Activated CD4-positive, alpha-beta T cell treated with anti-CD3 and anti-CD28 coated beads for 48 hours (primary cell): ENCODE data around the gene LRP1.

Experiments used
- DNase-seq: peaks from one replicate; pipeline ENCODE4 v3.0.0-alpha.2; 2020

The LRP1 gene

DNA sequence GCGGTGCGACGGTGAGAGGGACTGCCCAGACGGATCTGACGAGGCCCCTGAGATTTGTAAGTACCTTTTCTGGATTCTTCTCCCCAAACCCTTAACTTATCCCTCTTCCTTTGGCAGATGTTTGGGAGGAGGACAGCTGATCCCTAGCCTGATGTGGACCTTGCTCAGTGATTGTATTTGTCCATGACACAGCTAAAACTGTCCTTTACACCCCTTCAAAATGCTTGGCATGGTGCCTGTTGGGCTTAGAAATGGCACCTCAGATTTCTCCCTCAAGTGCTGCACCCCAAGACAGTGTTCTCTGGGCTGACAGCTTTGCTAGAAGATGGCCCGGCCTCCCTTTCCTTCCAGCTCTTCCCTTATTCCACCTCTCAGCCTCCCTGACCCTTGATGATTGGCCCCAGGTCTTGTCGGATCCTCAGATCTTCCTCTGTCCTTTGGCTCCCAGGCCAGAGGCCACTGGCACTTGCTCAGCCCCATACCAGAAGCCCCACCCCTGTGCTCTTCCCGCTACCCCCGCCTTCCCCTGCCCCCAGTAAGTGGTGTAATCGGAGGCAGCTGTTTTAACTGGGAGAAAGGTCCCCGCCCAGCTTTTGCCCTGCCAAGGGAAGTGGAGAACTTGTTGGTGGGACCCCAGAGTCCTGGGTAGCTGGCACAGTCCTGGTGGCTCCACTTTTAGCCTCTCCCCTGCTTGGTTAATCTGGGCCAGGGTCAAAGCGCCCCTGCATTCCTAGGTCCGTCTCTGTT, 10.4 kb downstream of the LRP1 start:
- DNase-seq = no peak

- DNase-seq = no peak
Observed at GRCh38 chr12:57139796-57140649, 11.7 kb downstream of the LRP1 start.

DNA sequence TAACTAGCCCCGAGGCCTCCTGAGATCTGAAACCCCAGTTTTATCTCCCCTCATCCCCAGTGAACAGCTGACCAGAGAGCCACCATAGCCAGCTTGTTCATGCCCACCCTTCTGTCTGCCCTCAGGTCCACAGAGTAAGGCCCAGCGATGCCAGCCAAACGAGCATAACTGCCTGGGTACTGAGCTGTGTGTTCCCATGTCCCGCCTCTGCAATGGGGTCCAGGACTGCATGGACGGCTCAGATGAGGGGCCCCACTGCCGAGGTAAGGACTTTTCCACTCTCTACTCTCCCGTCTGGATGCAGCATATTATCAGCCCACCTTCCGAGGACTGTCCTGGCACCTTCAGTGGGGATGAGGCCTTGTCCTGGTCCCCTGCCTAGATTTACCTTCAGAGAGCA, 13.0 kb downstream of the LRP1 start:
- DNase-seq = no peak

DNA sequence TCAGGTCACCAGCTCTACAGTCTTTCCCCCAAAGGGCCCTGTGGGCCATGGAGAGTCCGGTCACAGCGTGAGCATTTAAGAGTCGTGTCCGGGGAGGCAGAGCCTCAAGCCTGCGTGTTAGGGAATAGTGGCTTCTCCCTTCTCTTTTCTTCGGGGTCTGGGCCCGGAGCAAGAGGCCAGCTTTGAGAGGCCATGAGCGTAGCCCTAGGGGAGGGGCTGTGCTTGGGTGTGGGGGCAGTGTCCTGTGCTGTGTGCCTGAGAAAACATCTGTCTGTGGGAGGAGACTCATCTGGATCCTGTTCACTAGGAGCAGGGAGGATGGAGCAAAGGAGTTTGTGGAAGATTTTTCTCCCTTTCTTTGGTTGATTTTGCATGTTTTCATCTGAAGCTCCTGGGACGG, 13.8 kb downstream of the LRP1 start:
- no peak for DNase-seq

DNA sequence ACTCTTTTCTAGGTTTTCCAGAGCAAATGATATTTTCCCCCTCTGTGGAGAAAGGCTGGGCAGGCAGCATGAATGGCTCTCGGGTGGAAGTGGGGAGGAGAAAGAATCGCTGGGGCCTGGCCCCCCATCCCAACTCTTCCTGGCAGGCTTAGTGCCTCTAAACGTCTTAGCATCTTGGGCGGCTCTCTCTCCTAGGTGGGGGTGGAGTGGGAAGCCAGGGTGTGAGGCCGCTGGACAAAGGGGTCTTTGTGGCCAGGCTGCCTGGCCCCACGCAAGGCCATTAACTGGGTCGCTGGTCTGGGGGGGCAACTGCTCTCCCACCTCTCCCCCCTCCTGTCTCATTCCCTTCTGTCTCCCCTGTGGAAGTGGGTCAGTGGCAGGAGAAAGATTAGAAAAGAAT, 14.4 kb downstream of the LRP1 start:
- DNase-seq = no peak

GRCh38 chr12:57143454-57143853, 15.2 kb downstream of the LRP1 start:
- DNase-seq = no peak

GRCh38 chr12:57145460-57146059, 17.3 kb downstream of the LRP1 start:
- no peak for DNase-seq

DNA sequence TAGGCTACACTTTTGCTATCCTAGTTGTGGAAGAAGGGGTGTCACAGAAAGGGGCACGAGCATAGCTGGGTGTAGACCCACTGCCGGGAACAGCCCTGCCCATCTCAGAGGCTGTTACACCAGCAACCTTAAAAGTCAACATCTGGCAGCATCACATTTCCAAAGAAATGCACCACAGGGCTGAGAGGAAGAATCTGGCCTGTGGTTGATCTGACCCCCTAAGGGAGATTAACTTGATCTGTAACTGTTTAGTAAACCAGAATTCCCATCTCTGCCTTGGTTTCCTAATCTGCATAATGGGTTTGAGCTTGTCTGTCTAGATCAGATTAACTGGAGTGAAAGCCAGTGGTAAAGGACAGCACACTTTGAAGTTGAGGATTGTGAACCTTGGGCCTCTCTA, 17.8 kb downstream of the LRP1 start:
- DNase-seq = no peak

DNA sequence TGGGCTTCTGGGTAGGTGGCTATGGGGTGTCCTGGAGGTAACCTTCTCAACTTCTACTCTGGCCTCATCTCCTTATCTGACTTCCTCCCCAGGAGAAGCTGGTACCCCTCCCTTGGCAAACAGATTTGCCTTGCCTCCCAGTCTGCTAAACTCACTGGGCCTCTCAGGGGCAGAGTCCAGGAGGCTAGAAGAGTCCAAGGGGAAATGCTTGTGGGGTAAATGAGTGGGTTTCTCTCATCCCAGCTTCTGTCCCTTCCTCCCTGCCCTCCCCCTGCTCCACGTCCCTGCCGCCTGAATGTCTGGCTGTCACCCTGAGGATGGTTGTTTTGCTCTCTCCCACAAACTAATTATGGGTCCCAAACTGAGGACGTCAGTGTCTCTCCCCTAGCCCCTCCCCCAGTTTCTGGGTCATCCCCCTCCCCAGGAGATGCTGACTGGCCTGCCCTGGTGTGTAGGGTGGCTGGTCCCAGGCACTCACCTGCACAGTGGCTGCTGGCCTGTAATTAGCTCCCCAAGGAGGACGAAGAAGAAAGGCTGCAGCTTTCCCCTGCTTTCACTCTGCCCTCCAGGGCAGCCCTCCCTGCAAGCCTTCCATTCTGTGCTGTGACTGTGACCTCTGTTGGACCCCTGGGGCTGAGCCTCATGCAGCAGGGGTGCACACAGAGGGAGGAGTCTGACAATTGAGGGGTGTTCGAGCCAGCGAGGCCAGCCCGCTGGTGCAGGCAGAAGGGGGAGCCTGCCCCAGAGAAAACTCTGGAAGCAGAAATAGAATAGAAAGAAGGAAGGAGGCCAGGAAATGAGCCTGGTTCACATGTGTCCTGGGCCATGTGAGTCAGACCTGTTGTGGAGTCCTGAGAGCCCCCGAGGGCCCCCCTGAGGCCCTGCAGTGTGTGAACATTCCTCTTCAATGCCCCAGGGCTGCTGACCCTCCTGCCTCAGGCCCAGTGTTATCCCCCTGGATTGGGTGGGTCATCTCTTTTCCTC, 19.0 kb downstream of the LRP1 start, which contains the start of gene LRP1-AS:
LRP1-AS (minus strand) TSS at position 659 of the 984 bp plus-strand sequence.
- no peak for DNase-seq

DNA sequence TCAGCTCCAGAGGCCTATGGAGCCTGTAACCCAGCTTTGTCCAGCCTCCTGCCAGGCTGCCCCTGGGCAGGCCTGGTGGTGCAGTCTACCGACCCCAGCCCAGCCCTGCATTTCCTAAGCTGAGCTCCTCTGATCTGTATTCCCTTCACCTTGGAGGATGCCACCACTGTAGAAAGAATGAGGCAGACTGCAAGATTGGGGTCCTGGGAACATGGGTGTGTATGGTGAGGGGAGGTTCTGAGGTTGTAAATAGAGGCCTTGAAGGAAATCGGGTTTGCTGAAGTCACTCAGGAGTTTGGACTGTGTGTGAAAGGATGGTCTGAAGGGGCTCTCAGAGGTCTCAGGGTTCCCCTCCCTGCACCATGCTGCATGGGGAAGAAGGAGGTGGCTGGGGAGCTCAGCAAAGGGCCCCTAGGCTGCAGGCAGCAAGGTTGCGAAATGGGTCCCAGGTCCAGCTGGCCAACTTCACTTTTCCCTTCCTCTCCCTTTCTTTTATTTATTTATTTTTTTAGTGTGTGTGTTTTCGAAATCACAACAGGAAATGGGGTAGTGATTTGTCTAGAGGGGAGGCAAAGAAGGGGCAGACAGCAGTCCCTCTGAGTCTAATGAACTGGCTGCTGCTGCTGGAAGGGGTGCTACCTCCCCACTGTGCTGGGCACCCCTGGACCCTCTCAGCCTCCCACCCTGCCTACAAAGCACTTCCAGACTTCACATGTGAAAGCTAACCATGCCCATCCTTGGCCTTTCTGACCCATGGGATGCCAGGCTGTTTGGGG, 20.4 kb downstream of the LRP1 start:
- no peak for DNase-seq

DNA sequence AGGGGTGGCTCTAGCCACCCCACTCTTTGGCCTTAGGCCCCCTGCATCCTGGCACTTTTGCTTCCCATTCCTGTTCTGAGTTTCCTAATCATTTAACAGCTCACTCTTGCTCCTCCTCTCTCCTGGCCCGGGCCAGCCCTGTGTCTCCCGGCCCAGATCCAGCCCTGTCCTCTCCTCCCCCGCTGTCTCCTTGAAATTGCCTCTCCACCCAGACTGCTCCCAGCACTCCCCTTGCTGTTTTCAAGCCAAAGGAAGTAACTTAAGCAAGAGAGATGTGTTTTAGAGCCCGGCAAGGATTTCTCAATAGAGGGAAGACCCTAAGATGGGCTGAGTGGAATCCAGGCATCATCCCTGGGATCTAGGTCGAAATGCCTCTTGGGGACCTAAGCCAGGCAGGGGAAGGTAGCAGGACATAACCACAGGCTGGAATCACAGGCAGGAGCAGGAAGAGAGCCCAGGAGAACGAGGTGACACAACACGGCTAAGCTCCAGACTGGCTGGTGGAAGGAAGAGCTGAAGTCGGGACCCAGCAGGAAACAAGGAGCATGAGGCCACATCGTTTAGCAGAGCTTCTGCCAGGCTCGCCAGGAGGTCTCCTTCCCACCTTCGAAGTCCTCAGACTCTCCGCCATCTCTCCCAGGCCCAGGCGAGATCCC, 21.1 kb downstream of the LRP1 start:
- DNase-seq = no peak

- no peak for DNase-seq
Observed at GRCh38 chr12:57150400-57151000, 22.2 kb downstream of the LRP1 start.

DNA sequence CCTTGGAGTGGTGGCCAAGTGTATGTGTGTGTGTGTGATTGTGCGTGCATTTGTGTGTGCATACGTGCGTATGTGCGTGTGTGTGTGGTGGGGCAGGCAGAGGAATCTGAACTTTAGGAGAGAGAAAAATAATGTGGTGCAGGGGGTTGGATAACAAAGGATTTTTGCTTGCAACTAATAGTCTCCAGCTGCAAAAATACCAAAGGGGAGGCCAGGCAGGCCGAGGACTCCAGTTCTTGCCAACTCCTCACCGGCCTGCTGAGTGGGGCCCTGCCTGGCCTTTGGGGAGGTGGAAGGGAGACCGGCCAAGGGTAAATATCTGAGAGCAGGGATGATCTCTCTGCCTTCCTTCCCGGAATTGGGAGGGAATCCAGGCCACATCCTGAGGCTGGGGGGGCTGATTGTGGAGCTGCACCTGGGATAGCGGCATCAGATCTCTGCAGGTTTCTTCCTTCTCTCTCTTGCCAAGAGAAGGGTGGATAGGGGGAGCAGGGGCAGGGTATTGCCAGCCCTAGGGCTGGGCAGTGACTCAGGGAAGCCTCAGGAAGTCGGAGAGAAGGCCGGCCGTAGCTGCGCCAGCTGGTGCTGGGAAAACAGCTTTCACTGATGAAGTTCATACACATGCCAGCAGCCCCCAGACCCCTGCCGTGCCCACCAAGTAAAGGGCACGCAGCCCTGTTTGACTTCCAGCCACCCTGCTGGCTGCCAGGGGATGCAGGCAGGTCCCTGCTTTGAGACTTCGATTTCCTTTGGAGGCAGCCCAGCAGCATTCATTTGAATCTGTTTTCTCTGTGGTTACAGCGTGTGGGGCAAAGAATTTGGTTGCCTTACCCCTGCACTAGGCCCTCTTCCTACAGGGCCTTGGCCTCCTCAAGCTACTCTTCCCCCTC, 23.7 kb downstream of the LRP1 start:
- no peak for DNase-seq

- DNase-seq = no peak
Observed at GRCh38 chr12:57152639-57153038, 24.4 kb downstream of the LRP1 start.

DNA sequence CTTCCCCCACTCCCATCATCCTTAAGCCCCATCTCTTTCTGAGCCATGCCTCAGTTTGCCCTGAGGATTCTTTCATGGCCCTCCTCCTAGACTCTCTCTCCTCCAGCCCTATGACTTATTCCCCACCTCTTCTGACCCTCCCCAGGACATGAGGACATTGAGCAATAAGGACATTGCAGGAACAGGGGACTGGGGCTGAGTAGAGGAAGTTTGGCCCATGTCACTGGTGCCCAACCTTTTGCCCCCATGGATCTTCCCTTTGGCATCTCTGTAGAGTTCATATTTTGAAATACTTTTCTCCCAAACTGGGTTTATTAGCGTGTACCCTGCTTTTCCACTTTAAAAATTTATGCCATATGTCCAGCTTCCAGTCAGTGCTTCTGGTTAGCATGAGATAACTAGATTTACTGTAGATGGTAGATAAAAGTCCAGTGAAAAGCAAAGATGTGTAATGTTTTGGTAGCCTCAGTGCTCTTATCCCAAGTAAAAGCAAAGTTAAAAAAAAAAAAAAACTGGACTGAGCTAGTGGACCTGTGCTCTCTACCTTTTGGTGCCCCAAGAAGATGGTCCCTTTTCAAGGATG, 25.2 kb downstream of the LRP1 start:
- no peak for DNase-seq

GRCh38 chr12:57154076-57154475, 25.8 kb downstream of the LRP1 start:
- DNase-seq = no peak

GRCh38 chr12:57154804-57155434, 26.6 kb downstream of the LRP1 start:
- DNase-seq = no peak

DNA sequence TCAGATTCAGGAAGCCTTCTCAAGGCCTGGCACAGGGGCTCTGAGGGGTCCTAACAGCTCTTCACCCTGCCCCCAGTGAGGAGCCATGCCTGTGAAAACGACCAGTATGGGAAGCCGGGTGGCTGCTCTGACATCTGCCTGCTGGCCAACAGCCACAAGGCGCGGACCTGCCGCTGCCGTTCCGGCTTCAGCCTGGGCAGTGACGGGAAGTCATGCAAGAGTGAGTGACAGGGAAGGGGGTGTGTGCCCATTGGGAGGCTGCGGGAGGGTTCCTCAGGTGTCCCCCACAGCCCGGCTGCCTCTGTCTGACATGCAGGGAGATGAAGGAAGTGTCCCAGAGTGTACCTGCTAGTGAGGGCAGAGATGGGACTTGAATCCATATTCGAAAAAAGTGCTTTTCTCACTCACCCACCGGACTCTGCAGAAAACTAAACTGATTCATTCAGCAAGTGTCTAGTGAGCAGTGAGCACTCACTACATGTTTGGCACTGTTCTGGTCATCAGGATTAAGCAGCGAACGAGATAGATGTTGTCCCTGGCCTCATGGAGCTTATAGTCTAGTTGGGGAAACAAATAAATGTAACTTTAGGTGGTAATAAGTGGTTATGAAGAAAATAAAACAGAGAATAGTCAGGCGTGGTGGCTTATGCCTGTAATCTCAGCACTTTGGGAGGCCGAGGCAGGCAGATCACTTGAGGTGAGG, 28.6 kb downstream of the LRP1 start:
- DNase-seq = no peak
